Forelimb muscle (tissue), 1 donor: ENCODE data around the gene SGCA. TPM values are rescaled to one million over a fixed set of nuclear protein-coding genes. Genes with fewer than 3 reads are reported as not detected.

ENCODE experiments used
- DNase-seq: peaks from one replicate; pipeline ENCODE4 v3.0.0-alpha.2; 2013; ENCODE audit warnings: low read depth
- polyA plus RNA-seq: library from polyadenylated mRNA; unstranded; fragments of 120-200 nt; gene quantifications from one replicate; pipeline ENCODE4 v1.2.1, GENCODE V29; 2013; ENCODE audit not compliant: insufficient read length

Gene SGCA
- polyA plus RNA-seq, 1 donor: 368 TPM

GRCh38 chr17:50221864-50222545 lies 56.2 kb downstream of the SGCA start:
- DNase-seq: no peak

GRCh38 chr17:50222922-50223321 lies 57.1 kb downstream of the SGCA start:
- DNase-seq: no peak

Other genes starting within 250 kb of the SGCA start
- 0.20 TPM for gene DLX4, start 196.8 kb upstream of the SGCA start, polyA plus RNA-seq
- gene DLX3, start 170.8 kb upstream of the SGCA start, polyA plus RNA-seq: not detected
- 29.0 TPM for gene ITGA3, start 109.9 kb upstream of the SGCA start, polyA plus RNA-seq
- gene PDK2, start 70.7 kb upstream of the SGCA start, polyA plus RNA-seq: 65.3 TPM
- 4.3 TPM for gene SAMD14, start 35.8 kb upstream of the SGCA start, polyA plus RNA-seq
- 40.7 TPM for gene PPP1R9B, start 15.3 kb upstream of the SGCA start, polyA plus RNA-seq
- gene COL1A1, start 35.6 kb downstream of the SGCA start, polyA plus RNA-seq: 3,500 TPM
- 0.76 TPM for gene TMEM92, start 108.5 kb downstream of the SGCA start, polyA plus RNA-seq
- gene XYLT2, start 180.1 kb downstream of the SGCA start, polyA plus RNA-seq: 26.2 TPM
- gene MRPL27, start 207.2 kb downstream of the SGCA start, polyA plus RNA-seq: 52.8 TPM
- gene EME1, start 207.2 kb downstream of the SGCA start, polyA plus RNA-seq: 4.8 TPM
- gene LRRC59, start 231.5 kb downstream of the SGCA start, polyA plus RNA-seq: 44.4 TPM